ENCODE results near the gene CACNB2. TPM values are rescaled to one million over a fixed set of nuclear protein-coding genes. Genes with fewer than 3 reads are reported as not detected.
A peak's percentile ranks its signal among the peaks of the same experiment; 100 is the strongest.

Gene CACNB2
- polyA plus RNA-seq, 1 experiment = 0.12 TPM

DNA sequence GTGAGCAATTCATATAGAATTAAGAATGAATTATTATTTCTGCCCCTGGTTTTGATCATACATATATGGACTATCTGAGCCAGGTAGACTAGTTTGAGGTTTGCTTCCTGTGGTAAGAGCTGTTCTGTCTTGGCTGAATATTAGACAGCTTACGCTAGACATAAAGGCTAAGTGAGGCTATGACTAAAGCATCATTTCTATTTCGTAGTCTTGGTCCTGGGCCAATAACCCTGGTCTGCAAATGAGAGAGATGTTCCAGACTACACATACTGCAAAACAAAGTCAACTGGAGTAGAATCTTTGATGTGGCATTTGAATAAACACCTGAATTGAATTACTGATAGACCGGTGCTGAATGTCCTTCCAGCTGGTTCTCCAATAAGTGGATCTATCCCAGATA lies 40.8 kb upstream of the CACNB2 start:
- H3K27me3 ChIP-seq (ENCODE audit: control insufficient read depth, insufficient read depth, low read length) = no peaks in the 10 kb centered on the region; the same call in 1 of the 2 replicates
- CTCF ChIA-PET = interaction anchor here (1.1 kb wide), 1 partner anchor 8 kb away, joined by 3 read pairs; no protein-coding TSS in a partner anchor
- no peaks in the 10 kb centered on the region for H3K36me3 ChIP-seq (ENCODE audit: control insufficient read depth, insufficient read depth, low read length)
- POLR2A ChIA-PET = no interaction called here
- no peak overlapping the region for H3K4me3 ChIP-seq (ENCODE audit: low read depth, low read length)
- DNase-seq (ENCODE audit: low read depth) = no peak
- TF ChIP-seq, protein P1, sequence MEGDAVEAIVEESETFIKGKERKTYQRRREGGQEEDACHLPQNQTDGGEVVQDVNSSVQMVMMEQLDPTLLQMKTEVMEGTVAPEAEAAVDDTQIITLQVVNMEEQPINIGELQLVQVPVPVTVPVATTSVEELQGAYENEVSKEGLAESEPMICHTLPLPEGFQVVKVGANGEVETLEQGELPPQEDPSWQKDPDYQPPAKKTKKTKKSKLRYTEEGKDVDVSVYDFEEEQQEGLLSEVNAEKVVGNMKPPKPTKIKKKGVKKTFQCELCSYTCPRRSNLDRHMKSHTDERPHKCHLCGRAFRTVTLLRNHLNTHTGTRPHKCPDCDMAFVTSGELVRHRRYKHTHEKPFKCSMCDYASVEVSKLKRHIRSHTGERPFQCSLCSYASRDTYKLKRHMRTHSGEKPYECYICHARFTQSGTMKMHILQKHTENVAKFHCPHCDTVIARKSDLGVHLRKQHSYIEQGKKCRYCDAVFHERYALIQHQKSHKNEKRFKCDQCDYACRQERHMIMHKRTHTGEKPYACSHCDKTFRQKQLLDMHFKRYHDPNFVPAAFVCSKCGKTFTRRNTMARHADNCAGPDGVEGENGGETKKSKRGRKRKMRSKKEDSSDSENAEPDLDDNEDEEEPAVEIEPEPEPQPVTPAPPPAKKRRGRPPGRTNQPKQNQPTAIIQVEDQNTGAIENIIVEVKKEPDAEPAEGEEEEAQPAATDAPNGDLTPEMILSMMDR (IDR thresholded peaks at IDR 0.05; ENCODE audit: insufficient read depth, low read depth, low read length) = no peak

DNA sequence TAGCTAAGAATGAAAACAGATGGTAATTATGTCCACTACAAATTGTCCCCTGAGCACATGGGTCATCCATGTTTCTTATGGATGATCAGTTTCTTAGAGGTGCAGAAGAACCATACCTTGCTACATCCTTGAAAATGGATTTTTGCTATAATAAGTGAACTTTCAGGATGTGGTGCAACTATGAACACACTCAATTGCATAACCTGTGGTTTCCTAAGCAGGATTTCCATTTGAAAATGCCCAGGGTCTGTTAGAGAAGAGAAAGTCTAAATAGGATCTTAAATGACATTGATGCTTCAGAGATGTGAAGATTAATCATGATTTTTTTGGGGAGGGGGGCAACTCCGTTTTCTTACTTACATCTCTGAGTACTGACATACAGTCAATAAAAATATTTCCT lies 39.6 kb upstream of the CACNB2 start:
- TF ChIP-seq, protein P1 (IDR thresholded peaks at IDR 0.05; ENCODE audit: insufficient read depth, low read depth, low read length) = no peak
- Histone ChIP-seq H3K36me3 (ENCODE audit: control insufficient read depth, insufficient read depth, low read length) (no peaks in the 10 kb centered on the region), H3K27me3 (ENCODE audit: control insufficient read depth, insufficient read depth, low read length) (no peaks in the 10 kb centered on the region; the same call in 1 of the 2 replicates), H3K4me3 (ENCODE audit: low read depth, low read length) (no peak overlapping the region)
- no peak for DNase-seq (ENCODE audit: low read depth)
- CTCF ChIA-PET = no interaction called here
- POLR2A ChIA-PET = no interaction called here

DNA sequence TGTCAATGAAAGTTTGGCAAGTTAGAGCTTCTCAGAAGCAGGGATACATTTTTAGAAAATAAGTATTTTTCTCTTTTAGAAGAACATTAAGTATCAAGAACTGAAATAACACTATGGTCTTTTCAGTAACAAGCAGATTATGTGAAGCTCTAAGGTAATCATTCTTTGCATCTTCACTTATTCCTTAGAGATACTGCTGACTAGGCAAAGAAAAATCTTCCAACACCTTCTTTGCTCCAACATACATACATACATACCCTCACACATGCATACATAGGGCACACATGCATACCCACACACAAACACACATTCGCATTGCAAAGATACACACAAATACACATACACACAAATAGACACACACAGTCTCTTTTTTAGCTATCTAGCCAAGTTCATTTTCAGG lies 37.8 kb upstream of the CACNB2 start:
- CTCF ChIA-PET = interaction anchor here (0.6 kb wide), 1 partner anchor 1997 kb away, joined by 3 read pairs; no protein-coding TSS in a partner anchor
- POLR2A ChIA-PET = no interaction called here
- H3K27me3 ChIP-seq (ENCODE audit: control insufficient read depth, insufficient read depth, low read length) = no peaks in the 10 kb centered on the region
- H3K4me3 ChIP-seq (ENCODE audit: low read depth, low read length) = no peak overlapping the region
- TF ChIP-seq, protein P1 (IDR thresholded peaks at IDR 0.05; ENCODE audit: insufficient read depth, low read depth, low read length) = no peak
- DNase-seq (ENCODE audit: low read depth) = no peak
- no peaks in the 10 kb centered on the region for H3K36me3 ChIP-seq (ENCODE audit: control insufficient read depth, insufficient read depth, low read length)

DNA sequence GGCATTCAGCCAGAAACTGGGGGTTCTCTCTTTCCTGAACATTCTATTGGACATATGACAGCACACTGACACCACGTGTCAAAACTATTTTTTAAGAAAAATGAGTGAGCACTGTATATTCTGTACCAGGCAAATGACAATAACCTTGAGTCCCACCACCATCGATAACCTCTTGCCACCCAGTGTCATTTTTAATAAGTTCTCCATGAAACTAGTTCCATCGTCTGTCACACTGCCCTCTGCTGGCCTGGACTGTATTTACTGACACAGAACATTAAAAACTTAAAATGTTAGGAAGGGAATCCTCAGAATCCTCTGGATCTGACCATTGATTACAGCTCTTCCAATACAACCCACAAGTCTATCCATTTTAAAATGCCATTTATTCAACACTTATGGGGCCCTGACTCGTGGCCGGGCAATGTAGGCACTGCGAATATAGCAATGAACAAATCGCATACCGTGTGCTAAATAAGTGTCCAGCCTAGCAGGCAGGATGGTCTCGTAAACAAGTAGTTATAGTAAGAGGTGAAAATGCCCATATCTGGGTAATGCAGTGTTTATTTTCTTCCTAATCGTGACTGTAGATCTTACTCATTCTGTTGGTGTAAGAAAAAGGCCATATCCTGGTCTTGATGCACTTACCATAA lies 35.9 kb upstream of the CACNB2 start:
- Histone ChIP-seq H3K4me3 (ENCODE audit: low read depth, low read length) (no peak overlapping the region), H3K36me3 (ENCODE audit: control insufficient read depth, insufficient read depth, low read length) (no peaks in the 10 kb centered on the region), H3K27me3 (ENCODE audit: control insufficient read depth, insufficient read depth, low read length) (no peaks in the 10 kb centered on the region)
- ChIA-PET CTCF (interaction anchor here (0.6 to 1.6 kb wide), 13 partner anchors 9 to 200 kb away, joined by 3 to 6 read pairs (median 3); no protein-coding TSS in a partner anchor), POLR2A (no interaction called here)
- TF ChIP-seq, protein P1 (IDR thresholded peaks at IDR 0.05; ENCODE audit: insufficient read depth, low read depth, low read length) = peak; percentile 70
- DNase-seq (ENCODE audit: low read depth) = no peak

DNA sequence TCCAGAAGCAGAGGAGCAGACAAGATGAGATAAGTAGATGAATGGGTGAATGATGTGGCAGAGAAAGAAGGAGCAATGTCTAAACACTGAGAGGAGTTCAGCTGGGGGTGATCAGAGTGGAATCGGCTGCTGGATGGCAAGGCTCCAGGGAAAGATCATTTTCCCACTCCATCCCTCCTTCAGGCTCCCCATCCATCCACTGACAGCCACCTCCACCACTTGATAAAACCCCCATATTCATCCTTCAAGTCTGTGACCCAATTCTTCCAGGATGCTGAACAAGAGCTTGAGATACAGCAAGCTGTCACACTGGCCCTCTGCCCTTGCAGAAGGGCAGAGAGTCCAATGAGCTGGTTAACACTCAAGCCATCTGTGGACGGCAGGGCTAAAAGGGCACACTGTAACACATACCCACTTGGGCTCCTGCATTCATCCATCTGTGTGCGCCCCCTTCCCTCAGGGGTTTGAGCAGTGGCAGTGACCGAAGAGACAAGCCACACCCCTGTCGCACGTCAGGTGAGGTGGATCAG lies 30.8 kb upstream of the CACNB2 start:
- Histone ChIP-seq H3K36me3 (ENCODE audit: control insufficient read depth, insufficient read depth, low read length) (no peaks in the 10 kb centered on the region), H3K4me3 (ENCODE audit: low read depth, low read length) (no peak overlapping the region), H3K27me3 (ENCODE audit: control insufficient read depth, insufficient read depth, low read length) (no peaks in the 10 kb centered on the region)
- ChIA-PET POLR2A (no interaction called here), CTCF (no interaction called here)
- TF ChIP-seq, protein P1 (IDR thresholded peaks at IDR 0.05; ENCODE audit: insufficient read depth, low read depth, low read length) = no peak
- no peak for DNase-seq (ENCODE audit: low read depth)

All from BJ (cell line).